Ovary (tissue), 9 donors: ENCODE results near the gene FOXK2. TPM values are rescaled to one million over a fixed set of nuclear protein-coding genes. Genes with fewer than 3 reads are reported as not detected.
A peak's percentile ranks its signal among the peaks of the same experiment; 100 is the strongest.
"Not testable (repeated sequence)": the region's sequence is repeated elsewhere in the genome, so short reads cannot be mapped to it uniquely, and the experiment has no call there.

Experiments used
- DNase-seq, 5 donors: peaks; one replicate each; pipeline ENCODE4 v3.0.0-alpha.2; 2019 to 2020
- H3K27ac ChIP-seq, 2 donors: fragments of 200-600 bp; one replicate each; pipeline versions ENCODE4 v1.5.1 to v1.8.0; 2019 to 2022
- H3K27me3 ChIP-seq: fragments of 200-600 bp; one replicate; pipeline ENCODE4 v1.8.0; 2022
- H3K36me3 ChIP-seq: fragments of 200-600 bp; sonication (generic); one replicate; pipeline ENCODE4 v1.5.1; 2019
- H3K4me1 ChIP-seq: one replicate; pipeline ENCODE4 v1.8.1; 2013; ENCODE audit warnings: mild to moderate bottlenecking, moderate library complexity; ENCODE audit not compliant: insufficient read depth
- H3K4me3 ChIP-seq: fragments of 200-600 bp; sonication (generic); one replicate; pipeline ENCODE4 v1.5.1; 2017
- H3K9me3 ChIP-seq, 2 donors: fragments of 200-600 bp in 1 of 2; sonication (generic) in 1 of 2; one replicate each; pipeline versions ENCODE4 v1.5.1 to v1.8.1; 2013 to 2019; ENCODE audit warnings: mild to moderate bottlenecking in 1 of 2, moderate library complexity in 1 of 2
- EP300 ChIP-seq: sonication (generic); formaldehyde crosslinking; IDR thresholded peaks from one replicate; pipeline ENCODE4 v1.6.1; 2017; ENCODE audit warnings: antibody characterized with exemption
- POLR2A ChIP-seq: fragments of 450-650 bp; IDR thresholded peaks from one replicate; pipeline ENCODE4 v1.6.1; 2017; ENCODE audit warnings: antibody characterized with exemption, mild to moderate bottlenecking, moderate library complexity
- WGBS, 3 donors: extraction: QIAGEN DNeasy Blood & Tissue Kit in 1 of 3; methylation state at CpG; one replicate each; pipeline versions ENCODE4 v1.1.5 to v1.1.7; 2013 to 2017; 5-methylcytosine and 5-hydroxymethylcytosine counted together
- intact Hi-C, 4 donors: fragments of 100-400 bp; cut with DNase I; formaldehyde crosslinking; loops; one replicate each; pipeline versions ENCODE4 v1.11.0 to v1.15.1; 2022 to 2023
- polyA plus RNA-seq, 2 donors: library from polyadenylated mRNA; stranded (reverse); fragments of 200-250 nt in 1 of 2; fragments of 350-450 nt in 1 of 2; fragmentation: Illumina TruSeq in 1 of 2; extraction: RNeasy Lipid Tissue Mini Kit (QIAGEN cat#74804) in 1 of 2; gene quantifications; one replicate each; pipeline ENCODE4 v1.2.3, GENCODE V29; 2013 to 2014
- total RNA-seq, 7 donors: library from RNA; depleted of rRNA in 2 of 7; stranded (reverse); fragments of >200 nt in 2 of 7; fragmentation: NEBNext Ultra II Directional in 3 of 7; extraction: Animal tissue kit (Norgen Biotek cat#: 25700) in 3 of 7; gene quantifications; one replicate each; pipeline versions ENCODE4 v1.1.0 to v1.2.4, GENCODE V29; 2016 to 2023
- TF ChIP-seq, protein P1 (sequence below), 3 donors: fragments of 450-650 bp in 2 of 3; fragments of 200-600 bp in 1 of 3; IDR thresholded peaks; one replicate each; pipeline versions ENCODE4 v1.5.1 to v1.8.0; 2016 to 2022; ENCODE audit warnings: antibody characterized with exemption in 3 of 3, mild to moderate bottlenecking in 1 of 3
- donor health status: DM: no; HTN: no; CAD: no; lungs with moderate emphysema.
- donor health status: DM: no; HTN: no; CAD: no.
- donor health status: Bipolar disorder and iron deficiency.
- donor health status: DM: yes; HTN: yes; CAD: no.
- donor health status: DM: no; HTN: no; CAD: no.
- donor health status: DM: yes; HTN: yes; CAD: no.

Gene FOXK2
- total and polyA plus RNA-seq, 9 donors = 19.1 to 67.6 (median 43.0) TPM

- Histone ChIP-seq H3K9me3 (no peaks in the 10 kb centered on the region), H3K27me3 (no peaks in the 10 kb centered on the region), H3K27ac (peak overlapping the region in 1 of 2 donors; percentile 93), H3K4me3 (no peak overlapping the region), H3K36me3 (no peaks in the 10 kb centered on the region), H3K4me1 (peaks cover 30% of the 10 kb centered on the region)
- DNase-seq = no peak
- 67 to 72% (median 69%) methylated on average over 7 of the region's 7 CpGs for WGBS, 3 donors
- TF ChIP-seq EP300 (no peak), POLR2A (no peak)
- TF ChIP-seq, protein P1, sequence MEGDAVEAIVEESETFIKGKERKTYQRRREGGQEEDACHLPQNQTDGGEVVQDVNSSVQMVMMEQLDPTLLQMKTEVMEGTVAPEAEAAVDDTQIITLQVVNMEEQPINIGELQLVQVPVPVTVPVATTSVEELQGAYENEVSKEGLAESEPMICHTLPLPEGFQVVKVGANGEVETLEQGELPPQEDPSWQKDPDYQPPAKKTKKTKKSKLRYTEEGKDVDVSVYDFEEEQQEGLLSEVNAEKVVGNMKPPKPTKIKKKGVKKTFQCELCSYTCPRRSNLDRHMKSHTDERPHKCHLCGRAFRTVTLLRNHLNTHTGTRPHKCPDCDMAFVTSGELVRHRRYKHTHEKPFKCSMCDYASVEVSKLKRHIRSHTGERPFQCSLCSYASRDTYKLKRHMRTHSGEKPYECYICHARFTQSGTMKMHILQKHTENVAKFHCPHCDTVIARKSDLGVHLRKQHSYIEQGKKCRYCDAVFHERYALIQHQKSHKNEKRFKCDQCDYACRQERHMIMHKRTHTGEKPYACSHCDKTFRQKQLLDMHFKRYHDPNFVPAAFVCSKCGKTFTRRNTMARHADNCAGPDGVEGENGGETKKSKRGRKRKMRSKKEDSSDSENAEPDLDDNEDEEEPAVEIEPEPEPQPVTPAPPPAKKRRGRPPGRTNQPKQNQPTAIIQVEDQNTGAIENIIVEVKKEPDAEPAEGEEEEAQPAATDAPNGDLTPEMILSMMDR (IDR thresholded peaks at IDR 0.05) = no peak
- intact Hi-C loops = no loop called here
Measured at GRCh38 chr17:82534401-82534812, 14.9 kb downstream of the FOXK2 start.

- WGBS, 3 donors = 5 to 8% (median 8%) methylated on average over 6 of the region's 6 CpGs
- Histone ChIP-seq H3K9me3 (no peaks in the 10 kb centered on the region), H3K36me3 (no peaks in the 10 kb centered on the region), H3K27me3 (no peaks in the 10 kb centered on the region), H3K4me1 (peaks cover 29% of the 10 kb centered on the region), H3K4me3 (peak overlapping the region; percentile 20), H3K27ac (peak overlapping the region; percentile 92 to 93)
- TF ChIP-seq, protein P1 (IDR thresholded peaks at IDR 0.05) = no peak
- TF ChIP-seq EP300 = no peak
- TF ChIP-seq POLR2A = no peak
- DNase-seq = peak; percentile 68 to 80 (median 80)
- intact Hi-C loops = no loop called here
Measured at GRCh38 chr17:82536512-82537201, 17.1 kb downstream of the FOXK2 start.

DNA sequence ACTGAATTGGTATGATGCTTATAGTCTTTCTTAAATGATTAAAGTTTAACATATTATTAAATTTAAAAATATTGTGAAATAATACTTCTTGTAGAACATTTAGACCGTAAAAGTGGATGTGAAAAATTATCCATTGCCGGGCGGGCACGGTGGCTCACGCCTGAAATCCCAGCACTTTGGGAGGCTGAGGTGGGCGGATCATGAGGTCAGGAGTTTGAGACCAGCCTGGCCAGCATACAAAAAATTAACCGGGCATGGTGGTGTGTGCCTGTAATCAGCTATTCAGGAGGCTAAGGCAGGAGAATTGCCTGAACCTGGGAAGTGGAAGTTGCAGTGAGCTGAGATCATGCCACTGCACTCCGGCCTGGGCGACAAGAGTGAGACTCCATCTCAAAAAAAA is 17.7 kb downstream of the FOXK2 start:
- Histone ChIP-seq H3K4me1 (peaks cover 29% of the 10 kb centered on the region), H3K27ac (peak overlapping the region; percentile 92 to 93), H3K4me3 (peak overlapping the region; percentile 20)
- H3K36me3 ChIP-seq, H3K9me3 ChIP-seq, intact Hi-C loops, H3K27me3 ChIP-seq: not testable (repeated sequence)
- DNase-seq = peak in 1 of 5 donors; percentile 52
- 28 to 62% (median 49%) methylated on average over 9 of the region's 9 CpGs for WGBS, 3 donors

GRCh38 chr17:82539076-82539475 is 19.5 kb downstream of the FOXK2 start:
- H3K27me3 ChIP-seq, intact Hi-C loops, H3K4me3 ChIP-seq, DNase-seq, H3K36me3 ChIP-seq, H3K9me3 ChIP-seq: not testable (repeated sequence)
- 88 to 91% (median 89%) methylated on average over 18 of the region's 18 CpGs for WGBS, 3 donors
- H3K27ac ChIP-seq = peak overlapping the region; percentile 49 to 93
- peaks cover 31% of the 10 kb centered on the region for H3K4me1 ChIP-seq

DNA sequence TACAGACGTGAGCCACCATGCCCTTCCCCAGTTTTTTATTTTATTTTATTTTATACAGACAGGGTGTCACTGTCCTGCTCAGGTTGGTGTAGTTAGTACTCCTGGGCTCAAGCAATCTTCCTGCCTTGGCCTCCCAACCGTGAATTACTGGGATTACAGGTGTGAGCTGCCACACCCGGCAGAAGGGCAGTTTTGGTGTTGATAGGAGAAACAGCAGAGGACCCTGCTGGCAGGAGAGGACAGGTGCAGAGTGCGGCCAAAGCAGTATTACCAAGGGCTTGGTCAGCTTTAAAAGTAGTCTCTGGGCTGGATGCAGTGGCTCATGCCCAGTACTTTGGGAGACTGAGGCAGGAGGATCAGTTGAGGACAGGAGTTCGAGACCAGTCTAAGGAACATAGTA is 22.9 kb downstream of the FOXK2 start:
- Histone ChIP-seq H3K4me1 (peaks cover 25% of the 10 kb centered on the region), H3K36me3 (no peaks in the 10 kb centered on the region), H3K4me3 (no peak overlapping the region), H3K9me3 (no peaks in the 10 kb centered on the region), H3K27ac (no peak overlapping the region), H3K27me3 (no peaks in the 10 kb centered on the region)
- TF ChIP-seq EP300 (no peak), POLR2A (no peak)
- TF ChIP-seq, protein P1 (IDR thresholded peaks at IDR 0.05) = no peak
- WGBS, 3 donors = 92 to 93% (median 92%) methylated on average over 5 of the region's 5 CpGs
- intact Hi-C loops = loop anchor here in 1 of 4 donors (5.0 kb wide), 1 partner anchor 50 kb away; no protein-coding TSS in a partner anchor
- DNase-seq = no peak
